ENCODE results near the gene PDAP1.
A peak's percentile ranks its signal among the peaks of the same experiment; 100 is the strongest.
"Not testable (repeated sequence)": the region's sequence is repeated elsewhere in the genome, so short reads cannot be mapped to it uniquely, and the experiment has no call there.

The PDAP1 gene

DNA sequence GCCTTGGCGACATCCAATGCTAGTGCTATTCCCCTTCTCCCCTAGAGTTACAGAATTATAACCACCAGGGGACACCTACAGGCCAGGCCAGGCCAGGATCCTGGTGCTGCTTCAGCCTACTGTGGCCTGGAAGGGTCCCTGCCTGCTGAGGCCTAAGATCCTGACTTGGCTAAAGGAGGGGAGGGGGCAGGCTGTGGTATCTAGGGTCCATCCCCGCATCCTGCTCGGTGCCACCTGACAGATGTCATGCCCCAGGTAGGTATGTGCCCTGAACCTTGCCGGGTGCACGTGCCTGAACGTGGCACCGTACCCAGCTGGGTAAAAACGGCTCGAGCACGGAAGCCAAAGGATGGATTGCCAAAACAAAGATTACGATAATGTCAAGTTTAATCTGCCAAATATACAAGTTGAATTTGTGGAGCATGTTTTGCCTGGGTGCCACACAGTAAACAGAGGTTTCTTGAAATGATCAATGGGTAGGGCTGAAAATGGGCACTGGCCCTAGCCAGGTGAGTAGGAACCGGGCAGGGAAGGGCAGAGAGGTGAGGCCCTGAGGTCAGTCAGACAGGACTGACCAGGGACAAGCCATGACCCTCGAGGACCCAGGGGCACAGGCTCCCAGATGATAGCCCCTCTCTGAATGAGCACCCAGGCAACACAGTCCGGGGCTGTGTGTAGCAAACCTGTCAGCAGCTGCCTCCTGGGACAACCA is 12.6 kb downstream of the PDAP1 start:
- no peak for DNase-seq

DNA sequence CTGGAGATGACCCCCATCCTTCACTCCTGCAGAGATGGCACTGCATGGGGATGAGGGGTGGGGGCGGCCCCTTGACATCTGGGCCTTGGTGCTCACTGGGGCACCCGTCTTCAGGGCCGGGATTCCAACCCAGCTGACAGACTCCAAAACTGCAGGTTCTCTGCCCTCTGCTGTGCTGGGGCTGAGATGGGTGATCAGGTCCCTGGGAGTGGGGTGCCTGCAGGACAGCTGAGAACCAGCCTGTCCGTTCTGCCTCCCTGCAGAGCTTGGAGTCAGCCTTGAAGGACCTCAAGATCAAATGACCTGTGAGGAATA is 14.3 kb downstream of the PDAP1 start:
- DNase-seq: no peak

DNA sequence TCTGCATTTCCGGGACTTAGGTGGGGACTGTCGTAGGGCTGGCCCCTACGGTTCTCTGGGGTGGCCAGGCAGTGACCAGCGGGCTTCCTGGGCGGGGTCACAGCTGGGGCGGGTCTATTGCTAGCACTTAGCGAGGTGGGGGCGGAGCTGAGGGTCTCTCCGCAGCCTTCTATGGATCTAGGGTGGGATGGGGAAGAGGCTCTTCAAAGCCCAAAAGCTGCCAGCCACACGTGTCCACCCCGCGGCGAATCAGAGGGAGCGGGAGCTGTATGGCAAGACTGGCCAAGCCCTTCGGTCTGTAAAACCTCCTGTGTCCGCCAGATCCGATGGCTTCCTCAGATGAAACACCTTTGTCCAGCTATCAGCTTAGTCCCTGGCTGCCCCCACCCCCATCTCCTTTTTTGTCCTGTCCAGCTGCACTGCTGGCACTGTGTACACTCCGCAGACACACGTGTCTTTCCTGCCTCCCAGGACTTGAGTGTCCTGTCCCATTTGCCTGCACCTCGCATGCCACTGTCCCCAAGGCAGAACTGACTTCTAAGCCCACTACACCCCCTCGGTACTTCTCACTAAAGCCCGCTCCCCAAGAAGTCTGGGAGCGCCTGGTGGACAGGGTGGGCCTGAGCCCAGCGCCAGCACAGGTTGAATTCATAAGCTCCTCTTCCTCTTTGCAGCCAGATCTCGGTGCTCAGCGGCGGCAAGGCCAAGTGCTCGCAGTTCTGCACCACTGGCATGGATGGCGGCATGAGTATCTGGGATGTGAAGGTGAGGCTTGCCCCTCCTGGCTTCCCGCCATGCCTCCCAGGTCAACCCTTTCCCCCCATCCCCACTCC is 14.8 kb downstream of the PDAP1 start:
- peak; percentile 80 to 93 for DNase-seq

DNA sequence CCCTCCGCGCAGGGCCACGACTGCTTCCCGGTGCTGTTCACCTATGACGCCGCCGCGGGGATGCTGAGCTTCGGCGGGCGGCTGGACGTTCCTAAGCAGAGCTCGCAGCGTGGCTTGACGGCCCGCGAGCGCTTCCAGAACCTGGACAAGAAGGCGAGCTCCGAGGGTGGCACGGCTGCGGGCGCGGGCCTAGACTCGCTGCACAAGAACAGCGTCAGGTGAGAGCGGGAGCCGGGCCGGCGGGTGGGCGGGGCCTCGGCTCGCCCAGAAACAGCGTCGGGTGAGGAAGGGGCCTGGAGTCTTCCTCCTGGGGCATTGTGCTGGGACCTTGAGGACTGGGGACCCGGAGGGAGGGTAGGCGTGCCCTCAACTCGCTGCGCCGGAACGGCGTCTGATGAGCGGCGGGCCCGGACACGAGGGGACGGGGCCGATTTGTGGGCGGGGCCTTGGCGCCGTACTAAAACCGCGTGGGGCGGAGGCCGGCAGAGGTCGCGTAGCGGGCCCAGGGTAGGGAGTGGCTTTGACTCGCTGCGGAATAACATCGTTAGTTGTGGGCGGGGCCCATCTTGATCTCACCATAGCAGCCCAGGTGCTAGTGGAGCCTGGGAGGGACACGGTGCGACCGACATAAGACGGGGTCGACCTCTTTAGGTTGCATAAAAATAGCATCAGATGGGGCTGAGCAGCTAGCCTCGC is 15.6 kb downstream of the PDAP1 start:
- DNase-seq: peak; percentile 93 to 97

DNA sequence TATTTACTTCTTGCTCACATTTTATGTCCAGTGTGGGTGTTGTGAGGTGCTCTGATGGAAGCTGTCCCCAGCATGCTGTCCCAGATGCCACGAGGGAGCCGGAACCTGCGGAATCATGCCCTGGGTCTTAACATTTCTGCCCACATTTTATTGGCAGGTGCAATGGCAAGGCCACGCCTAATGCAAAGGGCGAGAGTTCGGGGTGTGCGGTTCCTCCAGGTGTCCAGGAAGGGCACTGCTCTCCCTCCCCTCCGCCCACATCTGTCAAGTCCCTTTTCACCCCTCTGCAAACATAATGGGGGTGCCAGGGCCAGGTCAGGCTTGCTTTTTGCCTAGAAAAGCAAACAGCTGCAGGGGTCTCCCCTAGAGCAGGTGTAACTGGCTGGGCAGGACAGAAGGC is 16.4 kb downstream of the PDAP1 start:
- peak; percentile 9 to 60 for DNase-seq

DNA sequence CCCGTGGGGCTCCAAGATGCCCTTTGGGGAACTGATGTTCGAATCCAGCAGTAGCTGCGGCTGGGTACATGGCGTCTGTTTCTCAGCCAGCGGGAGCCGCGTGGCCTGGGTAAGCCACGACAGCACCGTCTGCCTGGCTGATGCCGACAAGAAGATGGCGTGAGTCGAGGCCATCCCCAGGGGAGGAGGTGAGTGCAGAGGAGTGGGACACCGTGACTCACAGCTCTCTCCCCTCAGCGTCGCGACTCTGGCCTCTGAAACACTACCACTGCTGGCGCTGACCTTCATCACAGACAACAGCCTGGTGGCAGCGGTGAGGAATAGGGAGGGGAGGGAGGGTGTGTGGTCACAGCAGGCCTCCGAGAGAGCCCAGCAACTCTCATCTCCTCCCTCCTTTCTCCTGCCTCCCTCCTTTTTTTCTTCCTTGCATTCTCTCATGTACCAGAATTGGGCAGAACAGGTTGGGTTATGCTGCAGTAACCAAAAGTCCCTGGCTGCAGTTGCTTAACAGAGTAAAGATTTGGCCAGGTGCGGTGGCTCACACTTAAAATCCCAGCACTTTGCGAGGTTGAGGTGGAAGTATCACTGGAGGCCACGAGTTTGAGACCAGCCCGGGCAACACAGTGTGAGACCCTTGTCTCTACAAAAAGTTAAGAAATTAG is 17.3 kb downstream of the PDAP1 start:
- DNase-seq: no peak

DNA sequence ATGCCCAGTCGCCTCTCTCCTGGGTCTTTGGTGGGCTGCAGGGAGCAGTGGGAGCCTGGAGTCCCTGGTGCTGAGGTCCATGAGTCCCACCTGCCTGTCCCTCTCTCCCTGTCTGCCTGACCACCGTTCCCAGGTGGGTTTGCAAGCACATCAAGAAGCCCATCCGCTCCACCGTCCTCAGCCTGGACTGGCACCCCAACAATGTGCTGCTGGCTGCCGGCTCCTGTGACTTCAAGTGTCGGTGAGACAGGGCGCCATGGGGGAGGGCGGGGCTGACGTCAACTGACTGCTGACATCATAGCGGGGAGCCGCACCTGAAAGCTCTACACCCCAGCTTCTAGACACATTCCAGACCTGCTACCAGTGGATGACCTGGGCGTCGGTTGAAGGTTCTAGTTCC is 18.6 kb downstream of the PDAP1 start:
- no peak for DNase-seq

DNA sequence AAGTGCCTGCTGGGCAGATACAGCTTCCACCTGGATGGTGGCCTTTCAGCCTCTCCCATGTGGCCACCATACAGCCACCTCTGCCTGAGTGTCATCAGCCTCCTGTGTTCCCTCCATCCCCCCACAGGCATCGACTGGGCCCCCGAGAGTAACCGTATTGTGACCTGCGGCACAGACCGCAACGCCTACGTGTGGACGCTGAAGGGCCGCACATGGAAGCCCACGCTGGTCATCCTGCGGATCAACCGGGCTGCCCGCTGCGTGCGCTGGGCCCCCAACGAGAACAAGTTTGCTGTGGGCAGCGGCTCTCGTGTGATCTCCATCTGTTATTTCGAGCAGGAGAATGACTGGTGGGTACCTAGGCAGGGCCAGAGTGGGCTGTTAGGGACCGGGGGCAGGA is 20.5 kb downstream of the PDAP1 start:
- no peak for DNase-seq

DNA sequence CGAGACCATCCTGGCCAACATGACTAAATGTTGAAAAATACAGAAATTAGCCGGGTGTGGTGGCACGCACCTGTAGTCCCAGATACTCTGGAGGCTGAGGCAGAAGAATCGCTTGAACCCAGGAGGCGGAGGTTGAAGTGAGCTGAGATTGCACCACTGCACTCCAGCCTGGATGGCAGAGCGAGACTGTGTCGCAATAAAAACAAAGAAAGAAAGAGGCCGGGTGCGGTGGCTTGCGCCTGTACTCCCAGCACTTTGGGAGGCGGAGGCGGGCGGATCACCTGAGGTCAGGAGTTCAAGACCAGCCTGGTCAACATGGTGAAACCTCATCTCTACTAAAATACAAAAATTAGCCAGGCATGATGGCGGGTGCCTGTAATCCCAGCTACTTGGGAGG is 21.2 kb downstream of the PDAP1 start:
- not testable (repeated sequence) for DNase-seq

DNA sequence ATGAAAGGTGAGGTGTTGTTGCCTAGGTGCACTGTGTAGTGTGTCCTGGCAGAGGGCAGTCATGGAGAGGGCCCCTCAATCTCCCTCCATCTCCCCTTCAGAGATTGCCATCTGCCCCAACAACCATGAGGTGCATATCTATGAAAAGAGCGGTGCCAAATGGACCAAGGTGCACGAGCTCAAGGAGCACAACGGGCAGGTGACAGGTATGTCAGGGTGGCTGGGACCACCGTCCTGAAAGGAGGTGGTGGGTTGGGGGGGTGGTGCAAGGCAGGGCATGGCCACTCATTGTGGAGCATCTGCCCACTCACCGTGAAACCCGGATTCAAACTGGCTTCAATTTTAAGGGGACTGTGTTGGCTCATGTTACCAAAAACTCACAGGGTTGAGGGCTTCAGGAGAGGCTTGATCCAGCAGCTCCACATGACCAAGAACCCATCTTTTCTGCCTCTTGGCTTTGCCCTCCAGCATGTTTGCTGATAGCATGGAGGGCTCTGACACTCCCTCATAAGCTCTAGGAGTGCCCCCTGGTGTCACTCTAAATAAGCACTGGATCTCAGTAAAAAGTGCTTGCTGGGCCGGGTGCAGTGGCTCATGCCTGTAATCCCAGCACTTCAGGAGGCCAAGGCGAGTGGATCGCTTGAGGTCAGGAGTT is 21.7 kb downstream of the PDAP1 start:
- peak in 1 of 2 experiments; percentile 38 for DNase-seq

DNA sequence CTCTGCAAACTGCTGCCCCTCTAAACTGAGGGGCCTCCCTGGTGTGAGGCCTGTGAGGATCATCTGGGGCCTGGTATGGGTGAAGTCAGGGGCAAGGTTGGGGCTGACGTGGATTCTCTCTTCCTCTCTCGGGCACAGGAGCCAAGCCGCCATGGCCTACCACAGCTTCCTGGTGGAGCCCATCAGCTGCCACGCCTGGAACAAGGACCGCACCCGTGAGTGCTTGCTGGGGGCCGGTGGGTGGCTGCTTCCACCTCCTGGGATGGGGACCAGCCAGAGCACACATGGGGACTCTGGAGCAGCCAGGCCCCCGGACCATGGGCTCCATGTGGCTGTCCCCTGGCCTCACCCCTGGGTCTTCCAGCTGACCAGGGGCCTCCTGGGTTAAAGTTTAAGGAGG is 22.8 kb downstream of the PDAP1 start:
- no peak for DNase-seq

DNA sequence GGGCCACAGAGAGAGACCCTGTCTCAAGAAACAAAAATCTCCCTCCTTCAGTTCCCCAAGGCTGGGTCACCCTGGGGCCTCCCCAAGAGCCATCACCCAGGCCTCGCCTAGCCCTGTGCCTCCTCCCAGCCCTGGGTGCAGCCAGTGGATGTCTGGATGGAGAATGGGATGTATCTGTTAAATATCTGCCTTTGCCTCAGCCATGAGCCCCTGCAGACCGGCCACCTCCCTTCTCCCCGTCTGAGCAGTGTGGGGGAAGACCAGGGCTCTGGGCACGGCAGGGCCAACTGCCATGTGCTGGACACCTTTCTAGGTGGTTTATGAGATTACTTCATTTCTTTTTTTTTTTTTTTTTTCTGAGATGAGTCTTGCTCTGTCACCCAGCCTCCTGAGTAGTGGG is 23.9 kb downstream of the PDAP1 start:
- DNase-seq: no peak

DNA sequence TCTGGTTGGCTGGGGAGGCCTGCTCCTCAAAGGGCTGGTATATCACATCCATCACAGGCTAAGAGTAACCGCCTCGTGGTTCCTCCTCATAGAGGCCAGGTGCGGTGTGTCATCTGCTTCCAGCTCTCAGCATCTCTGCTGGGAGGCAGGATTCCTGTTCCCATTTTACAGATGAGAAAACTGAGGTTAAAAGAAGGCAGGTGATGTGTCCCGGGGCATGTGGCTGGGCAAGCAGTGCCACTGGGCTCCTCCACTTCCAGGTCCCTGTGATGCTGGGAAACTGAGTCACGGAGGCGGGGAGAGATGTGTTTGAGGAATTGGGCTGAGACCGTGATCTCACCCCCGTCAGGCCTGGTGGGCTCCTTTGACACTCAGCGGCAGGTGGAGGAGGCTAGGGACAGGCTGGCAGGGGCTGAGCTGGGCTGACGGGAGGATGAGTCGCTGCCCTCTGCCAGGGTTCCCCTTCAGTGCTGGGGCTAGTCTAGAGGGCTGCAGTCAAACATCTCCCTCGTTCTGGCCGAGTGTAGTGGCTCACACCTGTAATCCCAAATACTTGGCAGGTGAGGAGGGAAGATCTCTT is 24.5 kb downstream of the PDAP1 start:
- no peak for DNase-seq

DNA sequence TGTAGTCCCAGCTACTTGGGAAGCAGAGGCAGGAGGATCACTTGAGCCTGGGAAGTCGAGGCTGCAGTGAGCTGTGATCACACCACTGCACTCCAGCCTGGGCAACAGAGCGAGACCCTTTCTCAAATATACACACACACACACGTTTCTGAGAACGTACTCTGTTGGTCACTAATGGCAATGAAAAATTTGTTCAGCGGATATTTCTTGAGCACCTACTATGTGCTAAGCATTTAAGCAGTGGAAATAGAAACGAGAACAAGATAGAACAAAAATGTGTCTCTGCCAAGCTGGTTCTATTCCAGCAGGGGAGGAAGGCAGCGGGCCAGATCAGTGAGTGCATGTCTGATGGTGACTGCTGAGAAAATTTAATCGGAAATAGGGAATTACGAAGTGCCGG is 25.2 kb downstream of the PDAP1 start:
- no peak for DNase-seq

DNA sequence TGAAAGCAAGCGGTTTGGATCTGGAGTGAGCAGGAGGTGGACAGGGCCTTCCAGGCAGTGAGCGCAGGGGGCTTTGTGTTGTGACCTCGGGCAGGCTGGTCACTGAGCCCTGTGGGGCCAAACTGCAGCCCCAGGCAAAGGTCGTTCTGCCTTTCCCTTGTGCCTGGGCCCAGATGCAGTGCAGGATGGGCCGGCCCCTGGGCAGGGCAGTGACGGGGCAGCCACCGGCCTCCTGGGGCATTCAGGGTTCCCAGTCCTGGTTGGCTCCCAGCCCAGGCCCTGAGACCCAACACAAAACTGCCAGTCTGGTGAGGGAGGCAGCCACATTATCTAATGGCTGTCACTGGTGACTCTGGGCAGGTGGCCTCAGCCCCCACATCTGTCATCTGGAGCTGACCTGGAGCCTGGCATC is 26.7 kb downstream of the PDAP1 start:
- DNase-seq: no peak

DNA sequence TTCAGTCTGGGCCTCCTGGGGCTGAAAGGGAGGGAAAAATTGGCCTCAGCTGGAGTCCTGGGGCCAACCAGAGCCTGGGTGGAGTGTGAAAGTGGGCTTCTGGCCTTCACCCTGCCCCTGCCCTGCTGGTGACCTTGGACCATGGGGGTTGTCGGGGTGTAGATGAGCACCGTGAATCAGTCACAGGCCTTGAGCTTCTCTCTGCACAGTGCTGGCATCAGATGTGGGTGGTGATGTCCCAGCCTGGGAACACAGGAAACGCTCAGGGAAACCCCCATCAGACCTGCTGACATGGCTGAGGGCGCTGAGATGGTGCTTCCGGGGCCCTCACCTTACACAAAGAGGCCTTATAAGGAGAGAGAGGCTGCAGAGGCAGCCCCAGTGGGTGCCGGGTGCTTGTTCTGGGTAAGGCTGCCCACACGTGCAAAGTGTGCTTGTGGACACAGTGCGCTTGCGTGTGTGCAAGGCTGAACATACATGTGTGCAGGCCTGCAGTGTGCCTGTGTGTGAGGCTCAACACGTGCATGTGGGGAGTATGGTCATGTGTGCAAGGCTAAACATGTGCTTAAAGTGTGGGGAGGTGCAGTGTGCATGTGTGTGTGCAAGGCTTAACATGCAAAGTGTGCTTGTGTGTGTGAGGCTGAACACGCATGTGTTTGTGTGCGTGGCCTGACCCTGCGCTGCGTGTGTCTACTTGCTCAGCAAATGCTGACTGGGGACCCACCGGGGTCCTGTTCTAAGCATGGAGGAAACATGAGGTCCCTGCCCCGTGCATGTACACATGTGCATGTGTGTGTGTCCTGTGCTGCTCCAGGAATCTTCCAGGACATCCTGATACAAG is 27.4 kb downstream of the PDAP1 start:
- no peak for DNase-seq

DNA sequence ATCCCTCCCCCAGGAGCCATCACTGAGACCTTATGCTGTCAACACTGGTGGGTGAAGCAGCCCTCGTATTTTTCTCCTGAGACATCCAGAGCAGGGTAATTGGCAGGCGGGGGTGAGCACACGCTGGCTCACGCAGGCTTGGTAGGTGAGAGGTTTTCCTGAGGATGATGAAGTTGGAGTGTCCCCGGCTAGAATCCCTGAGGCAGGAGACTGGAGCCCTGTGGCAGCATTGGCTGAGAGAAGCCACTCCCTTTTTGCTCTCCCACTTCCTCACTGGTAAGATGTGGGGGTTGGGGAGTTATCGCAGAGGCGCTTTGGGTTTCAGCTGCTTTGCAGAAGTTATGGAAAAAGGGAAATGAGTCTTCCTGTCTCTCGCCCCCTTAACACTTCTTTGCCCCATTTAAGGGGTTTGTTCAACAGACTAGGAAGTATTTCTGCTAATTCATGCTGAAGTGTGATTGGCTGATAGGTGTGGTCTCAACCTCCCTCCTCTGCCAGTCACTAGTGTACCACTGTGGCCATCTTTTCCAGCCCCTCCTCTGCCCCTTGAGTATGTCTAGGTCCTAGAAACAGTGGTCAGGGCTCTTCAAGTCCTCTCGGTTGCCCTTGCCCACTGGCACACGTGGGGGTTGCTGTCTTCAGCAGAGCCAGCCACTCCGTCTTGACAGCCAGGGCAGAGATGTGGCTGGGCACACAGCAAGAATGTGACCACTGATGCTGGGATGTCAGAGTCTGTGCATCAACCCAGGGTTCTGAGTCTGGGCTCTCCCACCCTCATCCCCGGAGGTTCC is 28.2 kb downstream of the PDAP1 start:
- DNase-seq: no peak

DNA sequence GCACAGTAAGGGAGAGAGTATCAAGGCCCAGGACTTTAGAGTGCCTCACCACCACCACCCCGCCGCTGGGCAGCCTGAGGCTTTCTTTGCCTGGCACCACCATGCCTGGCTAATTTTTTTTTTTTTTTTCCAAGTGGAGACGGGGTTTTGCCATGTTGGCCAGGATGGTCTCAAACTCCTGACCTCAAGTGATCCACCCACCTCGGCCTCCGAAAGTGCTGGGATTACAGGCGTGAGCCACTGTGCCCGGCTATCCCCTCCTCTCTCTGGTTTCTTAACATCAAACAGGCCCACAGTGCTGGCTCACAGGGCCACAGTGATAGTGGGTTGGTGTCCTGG is 28.7 kb downstream of the PDAP1 start:
- DNase-seq: not testable (repeated sequence)

DNA sequence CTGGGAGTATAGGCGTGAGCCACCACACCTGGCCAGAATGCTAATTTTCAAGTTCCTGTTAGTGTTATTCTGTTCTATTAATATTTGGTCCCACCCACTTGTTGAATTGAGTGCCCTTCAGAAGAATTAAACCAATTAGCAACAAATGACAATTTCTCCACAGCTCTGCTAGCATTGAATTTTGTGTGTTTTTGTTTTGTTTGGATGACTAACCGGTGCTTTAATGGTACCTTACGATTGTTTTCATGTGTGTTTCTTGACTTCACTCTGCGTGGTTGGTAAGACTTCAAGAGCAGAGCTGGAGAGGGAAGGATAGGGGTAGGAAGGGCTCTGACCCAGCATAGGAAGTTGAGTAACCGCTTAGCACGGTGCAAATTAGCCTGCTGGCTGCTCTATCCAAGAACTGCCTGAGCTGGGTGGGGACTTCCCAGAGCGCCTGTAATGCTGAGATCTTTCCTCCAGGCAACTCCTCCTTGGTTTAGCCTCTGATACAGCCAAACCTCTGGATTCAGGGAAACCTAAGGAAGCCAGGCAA is 29.3 kb downstream of the PDAP1 start:
- DNase-seq: no peak

DNA sequence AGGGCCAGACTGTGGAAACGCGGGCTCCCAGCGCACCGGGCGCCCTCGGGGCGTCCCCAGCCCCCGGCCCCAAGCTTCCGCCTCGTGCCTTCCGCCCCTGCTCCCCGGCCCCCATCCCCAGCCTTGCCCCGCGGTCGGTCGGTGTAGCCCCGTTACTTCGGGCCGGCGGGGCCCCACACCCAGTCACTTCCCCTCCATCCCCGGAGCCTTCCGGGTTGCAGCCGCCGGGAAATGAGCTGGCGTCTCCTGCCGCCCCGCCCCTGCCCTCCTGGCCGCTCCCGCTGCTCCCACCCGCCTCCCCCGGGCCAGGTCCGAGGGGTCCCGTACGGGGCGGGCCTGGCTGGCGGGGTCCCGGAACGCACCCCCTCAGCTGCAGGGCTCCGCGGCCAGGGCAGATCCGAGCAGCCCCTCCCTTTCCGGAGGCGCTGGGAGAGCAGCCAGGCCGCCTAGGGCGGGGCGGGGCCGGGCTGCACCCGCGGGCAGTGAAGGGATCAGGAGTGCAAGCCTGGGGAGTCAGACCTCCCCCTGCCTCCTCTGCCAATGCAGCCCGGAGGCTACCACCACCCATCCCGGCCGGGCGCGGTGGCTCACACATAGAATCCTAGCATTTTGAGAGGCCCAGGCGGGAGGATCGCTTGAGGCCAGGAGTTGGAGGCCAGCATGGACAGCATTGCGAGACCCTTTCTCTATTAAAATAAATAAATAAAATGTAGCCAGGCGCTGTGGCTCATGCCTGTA is 33.2 kb downstream of the PDAP1 start:
- peak in 1 of 2 experiments; percentile 77 for DNase-seq
